Ishikawa (cell line): Measurements from ENCODE around the gene CMTR1.

ENCODE experiments used
- CEBPB ChIP-seq: IDR thresholded peaks from 2 replicates; pipeline ENCODE4 v1.6.1; 2012
- CREB1 ChIP-seq: IDR thresholded peaks from 2 replicates; pipeline ENCODE4 v1.6.1; 2012; ENCODE audit warnings: low read depth
- EGR1 ChIP-seq: IDR thresholded peaks from 2 replicates; pipeline ENCODE4 v1.6.1; 2012
- EP300 ChIP-seq: IDR thresholded peaks from 2 replicates; pipeline ENCODE4 v1.6.1; 2012; ENCODE audit warnings: borderline replicate concordance
- FOXM1 ChIP-seq: IDR thresholded peaks from 2 replicates; pipeline ENCODE4 v1.6.1; 2012; ENCODE audit warnings: low read depth, borderline replicate concordance
- MAX ChIP-seq: IDR thresholded peaks from 2 replicates; pipeline ENCODE4 v1.6.1; 2012
- NFIC ChIP-seq: IDR thresholded peaks from 2 replicates; pipeline ENCODE4 v1.6.1; 2012
- RAD21 ChIP-seq: IDR thresholded peaks from 2 replicates; pipeline ENCODE4 v1.6.1; 2012; ENCODE audit warnings: low read depth
- TAF1 ChIP-seq: IDR thresholded peaks from 2 replicates; pipeline ENCODE4 v1.6.1; 2012; ENCODE audit warnings: low read depth, mild to moderate bottlenecking
- TCF12 ChIP-seq: IDR thresholded peaks from 2 replicates; pipeline ENCODE4 v1.6.1; 2012; ENCODE audit warnings: low read depth
- TEAD4 ChIP-seq: IDR thresholded peaks from 2 replicates; pipeline ENCODE4 v1.6.1; 2012
- YY1 ChIP-seq: IDR thresholded peaks from 2 replicates; pipeline ENCODE4 v1.6.1; 2012; ENCODE audit warnings: low read depth
- ZBTB7A ChIP-seq: IDR thresholded peaks from 2 replicates; pipeline ENCODE4 v1.6.1; 2012; ENCODE audit warnings: low read depth
- TF ChIP-seq, protein P1 (sequence below): IDR thresholded peaks from 2 replicates; pipeline ENCODE4 v1.6.1; 2012
- TF ChIP-seq, protein P2 (sequence below): IDR thresholded peaks from 2 replicates; pipeline ENCODE4 v1.6.1; 2012; ENCODE audit warnings: low read depth, mild to moderate bottlenecking

CMTR1 gene

GRCh38 chr6:37417393-37417792 lies 15.6 kb upstream of the CMTR1 start:
- TF ChIP-seq FOXM1 = no peak
- no peak for TF ChIP-seq EP300
- TF ChIP-seq RAD21 = no peak
- TF ChIP-seq NFIC = no peak
- no peak for TF ChIP-seq ZBTB7A
- TF ChIP-seq YY1 = no peak
- TF ChIP-seq TAF1 = no peak
- TF ChIP-seq, protein P1, sequence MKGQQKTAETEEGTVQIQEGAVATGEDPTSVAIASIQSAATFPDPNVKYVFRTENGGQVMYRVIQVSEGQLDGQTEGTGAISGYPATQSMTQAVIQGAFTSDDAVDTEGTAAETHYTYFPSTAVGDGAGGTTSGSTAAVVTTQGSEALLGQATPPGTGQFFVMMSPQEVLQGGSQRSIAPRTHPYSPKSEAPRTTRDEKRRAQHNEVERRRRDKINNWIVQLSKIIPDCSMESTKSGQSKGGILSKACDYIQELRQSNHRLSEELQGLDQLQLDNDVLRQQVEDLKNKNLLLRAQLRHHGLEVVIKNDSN = no peak
- TF ChIP-seq CEBPB = no peak
- TF ChIP-seq, protein P2, sequence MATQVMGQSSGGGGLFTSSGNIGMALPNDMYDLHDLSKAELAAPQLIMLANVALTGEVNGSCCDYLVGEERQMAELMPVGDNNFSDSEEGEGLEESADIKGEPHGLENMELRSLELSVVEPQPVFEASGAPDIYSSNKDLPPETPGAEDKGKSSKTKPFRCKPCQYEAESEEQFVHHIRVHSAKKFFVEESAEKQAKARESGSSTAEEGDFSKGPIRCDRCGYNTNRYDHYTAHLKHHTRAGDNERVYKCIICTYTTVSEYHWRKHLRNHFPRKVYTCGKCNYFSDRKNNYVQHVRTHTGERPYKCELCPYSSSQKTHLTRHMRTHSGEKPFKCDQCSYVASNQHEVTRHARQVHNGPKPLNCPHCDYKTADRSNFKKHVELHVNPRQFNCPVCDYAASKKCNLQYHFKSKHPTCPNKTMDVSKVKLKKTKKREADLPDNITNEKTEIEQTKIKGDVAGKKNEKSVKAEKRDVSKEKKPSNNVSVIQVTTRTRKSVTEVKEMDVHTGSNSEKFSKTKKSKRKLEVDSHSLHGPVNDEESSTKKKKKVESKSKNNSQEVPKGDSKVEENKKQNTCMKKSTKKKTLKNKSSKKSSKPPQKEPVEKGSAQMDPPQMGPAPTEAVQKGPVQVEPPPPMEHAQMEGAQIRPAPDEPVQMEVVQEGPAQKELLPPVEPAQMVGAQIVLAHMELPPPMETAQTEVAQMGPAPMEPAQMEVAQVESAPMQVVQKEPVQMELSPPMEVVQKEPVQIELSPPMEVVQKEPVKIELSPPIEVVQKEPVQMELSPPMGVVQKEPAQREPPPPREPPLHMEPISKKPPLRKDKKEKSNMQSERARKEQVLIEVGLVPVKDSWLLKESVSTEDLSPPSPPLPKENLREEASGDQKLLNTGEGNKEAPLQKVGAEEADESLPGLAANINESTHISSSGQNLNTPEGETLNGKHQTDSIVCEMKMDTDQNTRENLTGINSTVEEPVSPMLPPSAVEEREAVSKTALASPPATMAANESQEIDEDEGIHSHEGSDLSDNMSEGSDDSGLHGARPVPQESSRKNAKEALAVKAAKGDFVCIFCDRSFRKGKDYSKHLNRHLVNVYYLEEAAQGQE = no peak

DNA sequence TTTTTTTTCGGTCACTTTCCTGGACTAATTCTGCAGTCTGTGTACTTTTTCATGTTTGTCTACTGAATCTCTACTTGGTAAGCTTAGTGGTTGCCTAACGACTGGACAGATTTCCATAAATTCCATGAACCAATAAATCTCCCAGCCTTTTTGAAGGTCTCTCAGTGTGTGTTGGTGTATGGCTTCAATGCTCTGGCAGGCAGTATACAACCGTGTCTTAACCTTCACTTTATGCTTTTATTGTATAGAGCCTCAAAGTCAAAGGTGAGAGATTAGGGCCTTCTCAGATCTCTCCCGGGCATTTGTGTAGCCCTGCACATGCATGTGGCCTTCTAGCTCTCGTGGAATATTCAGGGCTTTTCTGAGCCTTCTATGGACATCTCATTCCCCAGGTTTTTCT lies 14.3 kb upstream of the CMTR1 start:
- TF ChIP-seq YY1 (no peak), FOXM1 (no peak), MAX (no peak), EGR1 (no peak), EP300 (no peak), RAD21 (no peak), NFIC (no peak), TCF12 (no peak)
- TF ChIP-seq, protein P1 = no peak
- TF ChIP-seq, protein P2 = no peak

GRCh38 chr6:37426058-37426944 lies 6.7 kb upstream of the CMTR1 start:
- TF ChIP-seq EGR1 (no peak), NFIC (no peak), CREB1 (no peak), RAD21 (no peak), TCF12 (no peak), ZBTB7A (no peak), YY1 (no peak), MAX (no peak), EP300 (no peak), FOXM1 (no peak), TEAD4 (no peak), TAF1 (no peak), CEBPB (no peak)
- TF ChIP-seq, protein P1 = no peak
- TF ChIP-seq, protein P2 = no peak

GRCh38 chr6:37426945-37427510 lies 6.0 kb upstream of the CMTR1 start:
- TF ChIP-seq TEAD4 = no peak
- TF ChIP-seq EP300 = no peak
- no peak for TF ChIP-seq ZBTB7A
- TF ChIP-seq FOXM1 = no peak
- no peak for TF ChIP-seq CREB1
- no peak for TF ChIP-seq YY1
- TF ChIP-seq TCF12 = no peak
- no peak for TF ChIP-seq NFIC
